ENCODE results near the gene AGAP1.

The AGAP1 gene

DNA sequence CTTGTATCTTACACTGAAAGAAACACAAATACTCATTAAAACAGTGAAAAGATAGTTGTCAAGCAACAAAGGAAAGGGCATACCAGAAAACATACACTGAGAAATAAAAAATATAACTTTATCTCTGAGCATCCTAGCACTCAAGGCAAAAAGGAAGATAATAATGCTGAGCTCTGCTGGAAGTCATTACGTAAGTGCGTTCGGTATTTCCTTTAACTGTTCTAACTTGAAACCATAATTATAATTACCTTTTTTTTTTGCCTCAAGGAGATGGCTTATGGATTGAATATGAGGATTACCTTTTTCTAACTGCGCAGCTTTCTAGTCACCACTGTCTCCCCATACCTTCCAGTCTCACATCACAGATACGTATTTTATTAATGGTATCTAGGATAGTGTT lies 366.3 kb downstream of the AGAP1 start:
- Histone ChIP-seq H3K4me1 (ENCODE audit: control insufficient read depth, low read length) (no peaks in the 10 kb centered on the region), H3K27ac (ENCODE audit: low read depth, low read length) (no peak overlapping the region)

DNA sequence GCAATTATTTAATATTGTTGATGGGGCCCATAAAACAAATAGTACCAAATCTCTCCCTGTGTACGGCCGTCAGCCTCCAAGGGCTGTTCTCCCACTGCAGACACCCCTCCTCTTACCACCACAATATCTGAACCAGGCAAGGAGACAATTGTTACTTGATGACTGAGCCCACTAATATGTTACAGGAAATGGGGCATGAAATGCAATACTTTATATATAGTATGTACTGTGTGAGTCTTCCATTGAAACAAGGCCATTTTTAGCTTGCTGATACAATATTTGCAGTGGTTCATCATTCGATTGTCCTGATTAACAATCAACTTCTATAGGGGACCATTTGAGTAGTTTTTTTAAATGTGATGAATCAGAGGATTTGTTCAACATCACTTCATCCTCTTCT lies 367.0 kb downstream of the AGAP1 start:
- no peaks in the 10 kb centered on the region for H3K9me3 ChIP-seq (ENCODE audit: control insufficient read depth, insufficient read depth, low read length)
- no peaks in the 10 kb centered on the region for H3K79me2 ChIP-seq (ENCODE audit: control insufficient read depth, low read length)
- no peaks in the 10 kb centered on the region for H3K36me3 ChIP-seq (ENCODE audit: control insufficient read depth, low read length)
- H3K4me2 ChIP-seq (ENCODE audit: low read length) = no peak overlapping the region
- TF ChIP-seq EZH2phosphoT487 (IDR thresholded peaks at IDR 0.05; ENCODE audit: borderline replicate concordance, low read length) = no peak
- TF ChIP-seq, protein P1, sequence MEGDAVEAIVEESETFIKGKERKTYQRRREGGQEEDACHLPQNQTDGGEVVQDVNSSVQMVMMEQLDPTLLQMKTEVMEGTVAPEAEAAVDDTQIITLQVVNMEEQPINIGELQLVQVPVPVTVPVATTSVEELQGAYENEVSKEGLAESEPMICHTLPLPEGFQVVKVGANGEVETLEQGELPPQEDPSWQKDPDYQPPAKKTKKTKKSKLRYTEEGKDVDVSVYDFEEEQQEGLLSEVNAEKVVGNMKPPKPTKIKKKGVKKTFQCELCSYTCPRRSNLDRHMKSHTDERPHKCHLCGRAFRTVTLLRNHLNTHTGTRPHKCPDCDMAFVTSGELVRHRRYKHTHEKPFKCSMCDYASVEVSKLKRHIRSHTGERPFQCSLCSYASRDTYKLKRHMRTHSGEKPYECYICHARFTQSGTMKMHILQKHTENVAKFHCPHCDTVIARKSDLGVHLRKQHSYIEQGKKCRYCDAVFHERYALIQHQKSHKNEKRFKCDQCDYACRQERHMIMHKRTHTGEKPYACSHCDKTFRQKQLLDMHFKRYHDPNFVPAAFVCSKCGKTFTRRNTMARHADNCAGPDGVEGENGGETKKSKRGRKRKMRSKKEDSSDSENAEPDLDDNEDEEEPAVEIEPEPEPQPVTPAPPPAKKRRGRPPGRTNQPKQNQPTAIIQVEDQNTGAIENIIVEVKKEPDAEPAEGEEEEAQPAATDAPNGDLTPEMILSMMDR (IDR thresholded peaks at IDR 0.05; ENCODE audit: low read depth, low read length, poor library complexity, severe bottlenecking) = no peak
- no peaks in the 10 kb centered on the region for H3K27me3 ChIP-seq (ENCODE audit: control insufficient read depth, low read length)
- no peaks in the 10 kb centered on the region for H3F3A ChIP-seq (ENCODE audit: control insufficient read depth, insufficient read depth)
- no peaks in the 10 kb centered on the region for H3K9me2 ChIP-seq (replicated peaks; ENCODE audit: control insufficient read depth, low read length)
- no peaks in the 10 kb centered on the region for H4K20me1 ChIP-seq (ENCODE audit: control insufficient read depth, insufficient read depth, low read depth, low read length)
- H3K4me1 ChIP-seq (ENCODE audit: control insufficient read depth, low read length) = no peaks in the 10 kb centered on the region
- H3K4me3 ChIP-seq (ENCODE audit: low read length) = no peak overlapping the region
- no peak overlapping the region for H3K27ac ChIP-seq (ENCODE audit: low read depth, low read length)

More for the DNA sequence above, 366.3 kb downstream of the AGAP1 start:
- no peaks in the 10 kb centered on the region for H3K9me2 ChIP-seq (replicated peaks; ENCODE audit: control insufficient read depth, low read length)
- no peak for TF ChIP-seq EZH2phosphoT487 (IDR thresholded peaks at IDR 0.05; ENCODE audit: borderline replicate concordance, low read length)
- TF ChIP-seq, protein P1 (IDR thresholded peaks at IDR 0.05; ENCODE audit: low read depth, low read length, poor library complexity, severe bottlenecking) = no peak
- no peak overlapping the region for H3K4me2 ChIP-seq (ENCODE audit: low read length)
- H3K79me2 ChIP-seq (ENCODE audit: control insufficient read depth, low read length) = no peaks in the 10 kb centered on the region
- H3K27me3 ChIP-seq (ENCODE audit: control insufficient read depth, low read length) = no peaks in the 10 kb centered on the region
- H3K9me3 ChIP-seq (ENCODE audit: control insufficient read depth, insufficient read depth, low read length) = no peaks in the 10 kb centered on the region
- no peaks in the 10 kb centered on the region for H3K36me3 ChIP-seq (ENCODE audit: control insufficient read depth, low read length)
- no peaks in the 10 kb centered on the region for H3F3A ChIP-seq (ENCODE audit: control insufficient read depth, insufficient read depth)
- H3K4me3 ChIP-seq (ENCODE audit: low read length) = no peak overlapping the region
- H4K20me1 ChIP-seq (ENCODE audit: control insufficient read depth, insufficient read depth, low read depth, low read length) = no peaks in the 10 kb centered on the region

DNA sequence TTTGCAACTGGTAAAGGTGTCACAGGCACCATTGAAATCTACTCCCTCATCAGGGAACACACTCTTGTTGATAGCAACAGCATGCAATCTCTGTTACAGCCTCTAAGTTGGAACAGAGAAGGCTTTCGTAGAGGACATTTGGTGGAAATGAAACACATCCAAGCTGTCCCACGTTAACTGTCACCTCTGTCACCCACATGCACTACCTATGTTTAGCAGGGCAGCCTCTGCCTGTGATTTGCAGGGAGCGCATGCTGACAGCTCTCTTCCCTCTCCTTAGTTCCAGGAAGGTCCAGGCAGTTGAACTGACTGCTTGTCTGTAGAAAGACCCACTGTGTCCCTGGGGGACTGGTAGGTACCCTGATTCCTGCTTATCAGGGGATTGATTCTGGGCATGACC lies 367.5 kb downstream of the AGAP1 start:
- no peaks in the 10 kb centered on the region for H3K79me2 ChIP-seq (ENCODE audit: control insufficient read depth, low read length)
- no peaks in the 10 kb centered on the region for H3K9me3 ChIP-seq (ENCODE audit: control insufficient read depth, insufficient read depth, low read length)
- no peaks in the 10 kb centered on the region for H4K20me1 ChIP-seq (ENCODE audit: control insufficient read depth, insufficient read depth, low read depth, low read length)
- no peaks in the 10 kb centered on the region for H3F3A ChIP-seq (ENCODE audit: control insufficient read depth, insufficient read depth)
- H3K4me1 ChIP-seq (ENCODE audit: control insufficient read depth, low read length) = no peaks in the 10 kb centered on the region
- H3K36me3 ChIP-seq (ENCODE audit: control insufficient read depth, low read length) = no peaks in the 10 kb centered on the region
- H3K27me3 ChIP-seq (ENCODE audit: control insufficient read depth, low read length) = no peaks in the 10 kb centered on the region
- no peak overlapping the region for H3K4me2 ChIP-seq (ENCODE audit: low read length)
- no peak overlapping the region for H3K27ac ChIP-seq (ENCODE audit: low read depth, low read length)
- no peak for TF ChIP-seq EZH2phosphoT487 (IDR thresholded peaks at IDR 0.05; ENCODE audit: borderline replicate concordance, low read length)
- TF ChIP-seq, protein P1 (IDR thresholded peaks at IDR 0.05; ENCODE audit: low read depth, low read length, poor library complexity, severe bottlenecking) = no peak
- H3K9me2 ChIP-seq (replicated peaks; ENCODE audit: control insufficient read depth, low read length) = no peaks in the 10 kb centered on the region
- H3K4me3 ChIP-seq (ENCODE audit: low read length) = no peak overlapping the region

DNA sequence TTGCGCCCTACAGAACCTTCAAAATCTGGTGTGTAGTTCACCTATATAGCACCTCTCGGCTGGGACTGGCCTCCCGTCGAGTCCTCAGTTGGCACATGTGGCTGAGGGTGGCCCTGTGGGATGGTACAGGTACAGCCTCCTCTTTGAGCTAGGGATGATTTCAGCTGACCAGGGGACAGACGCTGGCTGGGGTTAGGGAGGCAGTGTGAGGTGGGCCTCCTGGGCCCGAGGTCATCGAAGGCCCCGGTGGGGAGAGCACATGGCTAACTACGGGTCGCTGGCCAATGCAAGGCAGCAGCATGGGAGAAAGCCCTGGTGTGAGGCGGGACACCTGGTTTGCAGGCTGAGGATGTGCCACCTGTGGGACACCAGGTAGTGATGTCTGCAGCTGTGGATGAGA lies 369.6 kb downstream of the AGAP1 start:
- no peaks in the 10 kb centered on the region for H3K9me3 ChIP-seq (ENCODE audit: control insufficient read depth, insufficient read depth, low read length)
- no peaks in the 10 kb centered on the region for H3K27me3 ChIP-seq (ENCODE audit: control insufficient read depth, low read length)
- H3K79me2 ChIP-seq (ENCODE audit: control insufficient read depth, low read length) = no peaks in the 10 kb centered on the region
- H3K27ac ChIP-seq (ENCODE audit: low read depth, low read length) = no peak overlapping the region
- no peak for TF ChIP-seq EZH2phosphoT487 (IDR thresholded peaks at IDR 0.05; ENCODE audit: borderline replicate concordance, low read length)
- TF ChIP-seq, protein P1 (IDR thresholded peaks at IDR 0.05; ENCODE audit: low read depth, low read length, poor library complexity, severe bottlenecking) = no peak
- H4K20me1 ChIP-seq (ENCODE audit: control insufficient read depth, insufficient read depth, low read depth, low read length) = no peaks in the 10 kb centered on the region
- H3K4me1 ChIP-seq (ENCODE audit: control insufficient read depth, low read length) = no peaks in the 10 kb centered on the region
- H3K4me2 ChIP-seq (ENCODE audit: low read length) = no peak overlapping the region
- no peaks in the 10 kb centered on the region for H3K36me3 ChIP-seq (ENCODE audit: control insufficient read depth, low read length)
- H3K4me3 ChIP-seq (ENCODE audit: low read length) = no peak overlapping the region
- H3F3A ChIP-seq (ENCODE audit: control insufficient read depth, insufficient read depth) = no peaks in the 10 kb centered on the region
- no peaks in the 10 kb centered on the region for H3K9me2 ChIP-seq (replicated peaks; ENCODE audit: control insufficient read depth, low read length)

Data from DOHH2 (cell line).